GM12878 (cell line): ENCODE results near the gene PAX6. TPM values are rescaled to one million over a fixed set of nuclear protein-coding genes. Genes with fewer than 3 reads are reported as not detected.

Source experiments
- CUX1 ChIP-seq: IDR thresholded peaks from 2 replicates; pipeline ENCODE4 v1.6.1; 2012; ENCODE audit warnings: improper control_type of control experiment, low read depth, low read length; ENCODE audit not compliant: insufficient replicate concordance
- SPI1 ChIP-seq: IDR thresholded peaks from 2 replicates; pipeline ENCODE4 v1.6.1; 2011; ENCODE audit warnings: low read depth, mild to moderate bottlenecking, low read length, moderate library complexity, borderline replicate concordance; ENCODE audit not compliant: insufficient read depth
- polyA plus RNA-seq, 11 experiments: library from polyadenylated mRNA; depleted of rRNA in 4 of 11; unstranded in 6 of 11; stranded (reverse) in 5 of 11; fragments of >200 nt; fragmentation: Nextera tagmentation in 4 of 11; fragmentation: Illumina TruSeq in 1 of 11; extraction: Ambion mirVana in 4 of 11; extraction: Trizol in 1 of 11; gene quantifications; 1 replicate in 1 of 11; 2 replicates in 10 of 11; pipeline versions ENCODE4 v1.2.1 to v1.2.3, GENCODE V29; 2011 to 2016; ENCODE audit warnings: inconsistent platforms in 2 of 11, missing spikeins in 2 of 11, low read depth in 1 of 11
- total RNA-seq, 4 experiments: library from RNA; depleted of rRNA in 3 of 4; stranded (reverse); fragments of >200 nt in 3 of 4; fragmentation: Illumina TruSeq in 1 of 4; extraction: Trizol in 1 of 4; gene quantifications; 2 replicates each; pipeline versions ENCODE4 v1.2.1 to v1.2.3, GENCODE V29; 2013 to 2021
- TF ChIP-seq, protein P1 (sequence below): fragments of 450-650 bp; formaldehyde crosslinking; IDR thresholded peaks from 2 replicates; pipeline ENCODE4 v1.4.0; 2020; ENCODE audit warnings: mild to moderate bottlenecking, moderate library complexity

PAX6 gene
- total and polyA plus RNA-seq, 10 of the 15 experiments (the other 5 are each of a cell fraction or from before 2014, with no cell fraction given) = 0.06 to 0.26 (median 0.10) TPM; not detected in 3

DNA sequence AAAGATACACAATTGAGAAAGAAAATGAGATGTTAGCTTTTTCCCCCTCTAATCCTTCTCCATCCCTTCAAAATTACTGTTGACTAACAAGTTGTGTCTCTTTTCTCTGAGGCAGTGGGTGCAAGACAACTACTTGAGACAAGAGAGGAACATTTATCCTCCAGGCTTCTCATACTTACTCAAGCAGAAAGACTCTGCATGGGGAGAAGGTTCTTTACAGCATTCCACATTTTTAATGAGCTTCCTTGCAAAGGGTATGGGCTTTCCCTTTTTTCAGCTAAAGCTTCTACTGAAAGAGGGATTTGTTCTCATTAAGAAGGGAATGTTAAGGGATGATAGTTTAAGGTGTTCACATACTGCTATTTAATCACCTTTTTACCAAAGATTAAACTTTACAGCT lies 47.8 kb downstream of the PAX6 start (continued):
- TF ChIP-seq CUX1 (no peak), SPI1 (no peak)
- TF ChIP-seq, protein P1, sequence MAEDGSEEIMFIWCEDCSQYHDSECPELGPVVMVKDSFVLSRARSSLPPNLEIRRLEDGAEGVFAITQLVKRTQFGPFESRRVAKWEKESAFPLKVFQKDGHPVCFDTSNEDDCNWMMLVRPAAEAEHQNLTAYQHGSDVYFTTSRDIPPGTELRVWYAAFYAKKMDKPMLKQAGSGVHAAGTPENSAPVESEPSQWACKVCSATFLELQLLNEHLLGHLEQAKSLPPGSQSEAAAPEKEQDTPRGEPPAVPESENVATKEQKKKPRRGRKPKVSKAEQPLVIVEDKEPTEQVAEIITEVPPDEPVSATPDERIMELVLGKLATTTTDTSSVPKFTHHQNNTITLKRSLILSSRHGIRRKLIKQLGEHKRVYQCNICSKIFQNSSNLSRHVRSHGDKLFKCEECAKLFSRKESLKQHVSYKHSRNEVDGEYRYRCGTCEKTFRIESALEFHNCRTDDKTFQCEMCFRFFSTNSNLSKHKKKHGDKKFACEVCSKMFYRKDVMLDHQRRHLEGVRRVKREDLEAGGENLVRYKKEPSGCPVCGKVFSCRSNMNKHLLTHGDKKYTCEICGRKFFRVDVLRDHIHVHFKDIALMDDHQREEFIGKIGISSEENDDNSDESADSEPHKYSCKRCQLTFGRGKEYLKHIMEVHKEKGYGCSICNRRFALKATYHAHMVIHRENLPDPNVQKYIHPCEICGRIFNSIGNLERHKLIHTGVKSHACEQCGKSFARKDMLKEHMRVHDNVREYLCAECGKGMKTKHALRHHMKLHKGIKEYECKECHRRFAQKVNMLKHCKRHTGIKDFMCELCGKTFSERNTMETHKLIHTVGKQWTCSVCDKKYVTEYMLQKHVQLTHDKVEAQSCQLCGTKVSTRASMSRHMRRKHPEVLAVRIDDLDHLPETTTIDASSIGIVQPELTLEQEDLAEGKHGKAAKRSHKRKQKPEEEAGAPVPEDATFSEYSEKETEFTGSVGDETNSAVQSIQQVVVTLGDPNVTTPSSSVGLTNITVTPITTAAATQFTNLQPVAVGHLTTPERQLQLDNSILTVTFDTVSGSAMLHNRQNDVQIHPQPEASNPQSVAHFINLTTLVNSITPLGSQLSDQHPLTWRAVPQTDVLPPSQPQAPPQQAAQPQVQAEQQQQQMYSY = no peak
